Liver (tissue), 9 donors: ENCODE results near the gene C9orf85. TPM values are rescaled to one million over a fixed set of nuclear protein-coding genes. Genes with fewer than 3 reads are reported as not detected.

Experiments used
- DNase-seq: peaks from one replicate; pipeline ENCODE4 v3.0.0-alpha.2; 2017; ENCODE audit warnings: low spot score
- H3K27ac ChIP-seq, 2 donors: one replicate each; pipeline ENCODE4 v1.7.0; 2013; ENCODE audit warnings: inconsistent platforms in 2 of 2, low read length in 2 of 2, control low read depth in 1 of 2, low read depth in 1 of 2, mild to moderate bottlenecking in 1 of 2
- H3K27me3 ChIP-seq, 4 donors: one replicate each; pipeline versions ENCODE4 v1.6.1 to v1.7.0; 2013; ENCODE audit warnings: low read length in 3 of 4, inconsistent platforms in 1 of 4, mild to moderate bottlenecking in 1 of 4, moderate library complexity in 1 of 4; ENCODE audit not compliant: control insufficient read depth in 4 of 4, insufficient read depth in 4 of 4
- H3K36me3 ChIP-seq, 4 donors: one replicate each; pipeline versions ENCODE4 v1.6.1 to v1.7.0; 2013; ENCODE audit warnings: low read length in 3 of 4, mild to moderate bottlenecking in 3 of 4, low read depth in 1 of 4, moderate library complexity in 1 of 4; ENCODE audit not compliant: control insufficient read depth in 4 of 4, insufficient read depth in 3 of 4
- H3K4me1 ChIP-seq, 4 donors: one replicate each; pipeline versions ENCODE4 v1.6.1 to v1.7.0; 2013; ENCODE audit warnings: low read length in 3 of 4, mild to moderate bottlenecking in 3 of 4, moderate library complexity in 1 of 4; ENCODE audit not compliant: control insufficient read depth in 4 of 4, insufficient read depth in 4 of 4
- H3K4me3 ChIP-seq, 3 donors: one replicate each; pipeline versions ENCODE4 v1.6.1 to v1.7.0; 2013; ENCODE audit warnings: low read length in 3 of 3, control low read depth in 1 of 3, low read depth in 1 of 3, mild to moderate bottlenecking in 1 of 3
- H3K9ac ChIP-seq, 2 donors: one replicate each; pipeline ENCODE4 v1.7.0; 2013; ENCODE audit warnings: low read length in 2 of 2, mild to moderate bottlenecking in 2 of 2, moderate library complexity in 2 of 2, control low read depth in 1 of 2, low read depth in 1 of 2
- H3K9me3 ChIP-seq, 4 donors: one replicate each; pipeline versions ENCODE4 v1.6.1 to v1.7.0; 2013; ENCODE audit warnings: low read length in 3 of 4; ENCODE audit not compliant: control insufficient read depth in 4 of 4
- EGR1 ChIP-seq, 2 donors: IDR thresholded peaks; 2 replicates each; pipeline ENCODE4 v1.6.1; 2016 to 2018; ENCODE audit warnings: antibody characterized with exemption in 2 of 2, low read depth in 2 of 2
- FOXA1 ChIP-seq: IDR thresholded peaks from 2 replicates; pipeline ENCODE4 v1.6.1; 2016; ENCODE audit warnings: antibody characterized with exemption
- FOXA2 ChIP-seq: IDR thresholded peaks from 2 replicates; pipeline ENCODE4 v1.6.1; 2016; ENCODE audit warnings: antibody characterized with exemption
- GABPA ChIP-seq, 2 donors: IDR thresholded peaks in 1 of 2; conservative IDR thresholded peaks in 1 of 2; 2 replicates each; pipeline ENCODE4 v1.6.1; 2016; ENCODE audit warnings: antibody characterized with exemption in 2 of 2, mild to moderate bottlenecking in 1 of 2, moderate library complexity in 1 of 2
- HNF4A ChIP-seq, 2 donors: conservative IDR thresholded peaks; 2 replicates each; pipeline ENCODE4 v1.6.1; 2016; ENCODE audit warnings: antibody characterized with exemption in 2 of 2, mild to moderate bottlenecking in 2 of 2
- HNF4G ChIP-seq: IDR thresholded peaks from 2 replicates; pipeline ENCODE4 v1.6.1; 2016; ENCODE audit warnings: antibody characterized with exemption
- JUND ChIP-seq, 2 donors: IDR thresholded peaks; 2 replicates each; pipeline ENCODE4 v1.6.1; 2016; ENCODE audit warnings: antibody characterized with exemption in 2 of 2
- NR2F2 ChIP-seq: IDR thresholded peaks from 2 replicates; pipeline ENCODE4 v1.6.1; 2016; ENCODE audit warnings: antibody characterized with exemption
- RAD21 ChIP-seq, 2 donors: IDR thresholded peaks; 2 replicates each; pipeline ENCODE4 v1.6.1; 2016; ENCODE audit warnings: antibody characterized with exemption in 2 of 2, mild to moderate bottlenecking in 2 of 2
- RXRA ChIP-seq, 2 donors: IDR thresholded peaks; 2 replicates each; pipeline ENCODE4 v1.6.1; 2017 to 2018; ENCODE audit warnings: antibody characterized with exemption in 2 of 2, mild to moderate bottlenecking in 1 of 2
- SP1 ChIP-seq: IDR thresholded peaks from 2 replicates; pipeline ENCODE4 v1.6.1; 2018; ENCODE audit warnings: antibody characterized with exemption, mild to moderate bottlenecking
- TAF1 ChIP-seq: conservative IDR thresholded peaks from 2 replicates; pipeline ENCODE4 v1.6.1; 2016; ENCODE audit warnings: antibody characterized with exemption, mild to moderate bottlenecking
- YY1 ChIP-seq: IDR thresholded peaks from 2 replicates; pipeline ENCODE4 v1.6.1; 2016; ENCODE audit warnings: antibody characterized with exemption, mild to moderate bottlenecking
- WGBS: extraction: QIAGEN DNeasy Blood & Tissue Kit; methylation state at CpG from one replicate; pipeline ENCODE4 v1.1.7; 2013; 5-methylcytosine and 5-hydroxymethylcytosine counted together
- polyA plus RNA-seq, 2 donors: library from polyadenylated mRNA; stranded (reverse) in 1 of 2; unstranded in 1 of 2; fragments of 200-250 nt in 1 of 2; fragments of >200 nt in 1 of 2; fragmentation: Nextera tagmentation in 1 of 2; extraction: Ambion mirVana in 1 of 2; gene quantifications; one replicate each; pipeline versions ENCODE4 v1.2.1 to v1.2.3, GENCODE V29; 2013 to 2015
- total RNA-seq, 2 donors: library from RNA; depleted of rRNA; stranded (reverse); fragments of >200 nt; gene quantifications; one replicate each; pipeline ENCODE4 v1.2.3, GENCODE V29; 2014
- TF ChIP-seq, protein P1 (sequence below): IDR thresholded peaks from 2 replicates; pipeline ENCODE4 v1.6.1; 2016; ENCODE audit warnings: antibody characterized with exemption
- TF ChIP-seq, protein P2 (sequence below): IDR thresholded peaks from 2 replicates; pipeline ENCODE4 v1.6.1; 2016; ENCODE audit warnings: antibody characterized with exemption
- TF ChIP-seq, protein P3 (sequence below): IDR thresholded peaks from 2 replicates; pipeline ENCODE4 v1.6.1; 2016; ENCODE audit warnings: antibody characterized with exemption, mild to moderate bottlenecking
- TF ChIP-seq, protein P4 (sequence below): IDR thresholded peaks from 2 replicates; pipeline ENCODE4 v1.6.1; 2016; ENCODE audit warnings: antibody characterized with exemption
- TF ChIP-seq, protein P5 (sequence below): fragments of 150-350 bp; IDR thresholded peaks from 2 replicates; pipeline ENCODE4 v1.5.1; 2017; ENCODE audit warnings: improper control_type of control experiment, low read depth, low read length; ENCODE audit not compliant: missing input control
- donor health status: healthy.
- donor health status: healthy.
- donor health status: healthy.
- donor health status: healthy.
- donor health status: healthy.

C9orf85 gene, protein sequence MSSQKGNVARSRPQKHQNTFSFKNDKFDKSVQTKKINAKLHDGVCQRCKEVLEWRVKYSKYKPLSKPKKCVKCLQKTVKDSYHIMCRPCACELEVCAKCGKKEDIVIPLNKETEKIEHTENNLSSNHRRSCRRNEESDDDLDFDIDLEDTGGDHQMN
- total RNA-seq (1 to 10 TPM; 3.9 to 6.6 TPM), polyA plus RNA-seq (1 to 10 TPM; 3.6 to 3.8 TPM)

DNA sequence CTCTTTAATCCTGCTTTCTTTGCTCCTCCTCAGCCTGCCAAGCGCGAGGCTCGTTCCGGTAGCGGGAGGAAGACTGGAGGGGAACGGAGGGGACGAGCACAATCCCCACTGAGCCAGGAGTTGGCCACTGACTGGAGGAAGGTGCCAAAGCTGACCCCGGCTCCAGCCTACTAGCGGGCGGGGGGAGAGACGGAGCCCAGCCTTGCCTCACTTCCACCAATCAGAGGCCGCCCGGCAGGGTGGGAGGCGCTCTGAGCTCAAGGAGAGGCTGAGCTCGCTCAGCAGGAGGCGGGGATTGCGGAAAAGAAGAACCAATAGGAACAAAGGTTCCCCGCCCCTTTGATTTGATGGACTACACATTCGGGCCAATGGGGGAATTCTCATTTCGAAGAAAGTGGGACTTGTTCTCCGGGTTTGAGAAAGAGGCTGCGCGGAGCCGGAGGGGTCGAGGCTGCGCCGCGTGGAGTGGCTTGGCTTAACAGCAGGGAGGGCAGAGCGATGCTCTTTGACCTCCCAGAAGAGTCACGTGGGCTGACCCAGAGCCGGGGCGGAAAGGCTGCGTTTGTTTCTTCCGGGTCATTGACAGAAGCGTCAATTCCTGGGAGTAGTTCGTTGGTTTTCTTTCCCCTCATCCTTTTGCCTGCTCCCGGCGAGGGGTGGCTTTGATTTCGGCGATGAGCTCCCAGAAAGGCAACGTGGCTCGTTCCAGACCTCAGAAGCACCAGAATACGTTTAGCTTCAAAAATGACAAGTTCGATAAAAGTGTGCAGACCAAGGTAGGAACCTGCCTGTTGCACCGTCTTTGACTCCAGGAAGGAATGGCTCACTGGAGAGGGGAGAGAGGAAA lies at the start of gene C9orf85, which contains the start of gene ABHD17B:
C9orf85 (plus strand) TSS at position 579 of the 847 bp plus-strand sequence; CDS start at position 675, 96 bp downstream.
ABHD17B (minus strand) TSS at position 133 of the 847 bp plus-strand sequence. CDS start 36,113 bp downstream, outside the sequence.
- peak; percentile 97 for DNase-seq
- H3K4me3 ChIP-seq: peak within 1 kb of the TSS; percentile 92 to 97 (median 97)
- H3K27ac ChIP-seq: peak within 1 kb of the TSS; percentile 88 to 98
- TF ChIP-seq TAF1 (peak; percentile 98), EGR1 (IDR thresholded peaks at IDR 0.05; ENCODE audit: low read depth in 2 of 2) (no peak), FOXA2 (no peak), HNF4A (conservative IDR thresholded peaks at IDR 0.05) (peak in 1 of 2 donors; percentile 51), RAD21 (IDR thresholded peaks at IDR 0.05) (peak; percentile 9 to 20), RXRA (IDR thresholded peaks at IDR 0.05) (peak; percentile 79 to 88), NR2F2 (peak; percentile 94), YY1 (peak; percentile 65), JUND (IDR thresholded peaks at IDR 0.05) (peak in 1 of 2 donors; percentile 65), SP1 (peak; percentile 94), FOXA1 (no peak), GABPA (IDR thresholded peaks at IDR 0.05 in 1 of 2, conservative IDR thresholded peaks at IDR 0.05 in 1 of 2) (peak; percentile 72 to 91), HNF4G (peak; percentile 20)
- TF ChIP-seq, protein P1, sequence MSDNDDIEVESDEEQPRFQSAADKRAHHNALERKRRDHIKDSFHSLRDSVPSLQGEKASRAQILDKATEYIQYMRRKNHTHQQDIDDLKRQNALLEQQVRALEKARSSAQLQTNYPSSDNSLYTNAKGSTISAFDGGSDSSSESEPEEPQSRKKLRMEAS: peak; percentile 98
- TF ChIP-seq, protein P2, sequence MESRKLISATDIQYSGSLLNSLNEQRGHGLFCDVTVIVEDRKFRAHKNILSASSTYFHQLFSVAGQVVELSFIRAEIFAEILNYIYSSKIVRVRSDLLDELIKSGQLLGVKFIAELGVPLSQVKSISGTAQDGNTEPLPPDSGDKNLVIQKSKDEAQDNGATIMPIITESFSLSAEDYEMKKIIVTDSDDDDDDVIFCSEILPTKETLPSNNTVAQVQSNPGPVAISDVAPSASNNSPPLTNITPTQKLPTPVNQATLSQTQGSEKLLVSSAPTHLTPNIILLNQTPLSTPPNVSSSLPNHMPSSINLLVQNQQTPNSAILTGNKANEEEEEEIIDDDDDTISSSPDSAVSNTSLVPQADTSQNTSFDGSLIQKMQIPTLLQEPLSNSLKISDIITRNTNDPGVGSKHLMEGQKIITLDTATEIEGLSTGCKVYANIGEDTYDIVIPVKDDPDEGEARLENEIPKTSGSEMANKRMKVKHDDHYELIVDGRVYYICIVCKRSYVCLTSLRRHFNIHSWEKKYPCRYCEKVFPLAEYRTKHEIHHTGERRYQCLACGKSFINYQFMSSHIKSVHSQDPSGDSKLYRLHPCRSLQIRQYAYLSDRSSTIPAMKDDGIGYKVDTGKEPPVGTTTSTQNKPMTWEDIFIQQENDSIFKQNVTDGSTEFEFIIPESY: no peak
- TF ChIP-seq, protein P3, sequence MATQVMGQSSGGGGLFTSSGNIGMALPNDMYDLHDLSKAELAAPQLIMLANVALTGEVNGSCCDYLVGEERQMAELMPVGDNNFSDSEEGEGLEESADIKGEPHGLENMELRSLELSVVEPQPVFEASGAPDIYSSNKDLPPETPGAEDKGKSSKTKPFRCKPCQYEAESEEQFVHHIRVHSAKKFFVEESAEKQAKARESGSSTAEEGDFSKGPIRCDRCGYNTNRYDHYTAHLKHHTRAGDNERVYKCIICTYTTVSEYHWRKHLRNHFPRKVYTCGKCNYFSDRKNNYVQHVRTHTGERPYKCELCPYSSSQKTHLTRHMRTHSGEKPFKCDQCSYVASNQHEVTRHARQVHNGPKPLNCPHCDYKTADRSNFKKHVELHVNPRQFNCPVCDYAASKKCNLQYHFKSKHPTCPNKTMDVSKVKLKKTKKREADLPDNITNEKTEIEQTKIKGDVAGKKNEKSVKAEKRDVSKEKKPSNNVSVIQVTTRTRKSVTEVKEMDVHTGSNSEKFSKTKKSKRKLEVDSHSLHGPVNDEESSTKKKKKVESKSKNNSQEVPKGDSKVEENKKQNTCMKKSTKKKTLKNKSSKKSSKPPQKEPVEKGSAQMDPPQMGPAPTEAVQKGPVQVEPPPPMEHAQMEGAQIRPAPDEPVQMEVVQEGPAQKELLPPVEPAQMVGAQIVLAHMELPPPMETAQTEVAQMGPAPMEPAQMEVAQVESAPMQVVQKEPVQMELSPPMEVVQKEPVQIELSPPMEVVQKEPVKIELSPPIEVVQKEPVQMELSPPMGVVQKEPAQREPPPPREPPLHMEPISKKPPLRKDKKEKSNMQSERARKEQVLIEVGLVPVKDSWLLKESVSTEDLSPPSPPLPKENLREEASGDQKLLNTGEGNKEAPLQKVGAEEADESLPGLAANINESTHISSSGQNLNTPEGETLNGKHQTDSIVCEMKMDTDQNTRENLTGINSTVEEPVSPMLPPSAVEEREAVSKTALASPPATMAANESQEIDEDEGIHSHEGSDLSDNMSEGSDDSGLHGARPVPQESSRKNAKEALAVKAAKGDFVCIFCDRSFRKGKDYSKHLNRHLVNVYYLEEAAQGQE: peak; percentile 94
- TF ChIP-seq, protein P4, sequence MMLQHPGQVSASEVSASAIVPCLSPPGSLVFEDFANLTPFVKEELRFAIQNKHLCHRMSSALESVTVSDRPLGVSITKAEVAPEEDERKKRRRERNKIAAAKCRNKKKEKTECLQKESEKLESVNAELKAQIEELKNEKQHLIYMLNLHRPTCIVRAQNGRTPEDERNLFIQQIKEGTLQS: peak; percentile 56
- TF ChIP-seq, protein P5, sequence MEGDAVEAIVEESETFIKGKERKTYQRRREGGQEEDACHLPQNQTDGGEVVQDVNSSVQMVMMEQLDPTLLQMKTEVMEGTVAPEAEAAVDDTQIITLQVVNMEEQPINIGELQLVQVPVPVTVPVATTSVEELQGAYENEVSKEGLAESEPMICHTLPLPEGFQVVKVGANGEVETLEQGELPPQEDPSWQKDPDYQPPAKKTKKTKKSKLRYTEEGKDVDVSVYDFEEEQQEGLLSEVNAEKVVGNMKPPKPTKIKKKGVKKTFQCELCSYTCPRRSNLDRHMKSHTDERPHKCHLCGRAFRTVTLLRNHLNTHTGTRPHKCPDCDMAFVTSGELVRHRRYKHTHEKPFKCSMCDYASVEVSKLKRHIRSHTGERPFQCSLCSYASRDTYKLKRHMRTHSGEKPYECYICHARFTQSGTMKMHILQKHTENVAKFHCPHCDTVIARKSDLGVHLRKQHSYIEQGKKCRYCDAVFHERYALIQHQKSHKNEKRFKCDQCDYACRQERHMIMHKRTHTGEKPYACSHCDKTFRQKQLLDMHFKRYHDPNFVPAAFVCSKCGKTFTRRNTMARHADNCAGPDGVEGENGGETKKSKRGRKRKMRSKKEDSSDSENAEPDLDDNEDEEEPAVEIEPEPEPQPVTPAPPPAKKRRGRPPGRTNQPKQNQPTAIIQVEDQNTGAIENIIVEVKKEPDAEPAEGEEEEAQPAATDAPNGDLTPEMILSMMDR: no peak
- H3K36me3 ChIP-seq: no peaks in the 10 kb centered on the region
- under 1% methylated on average over 45 of the region's 45 CpGs for WGBS
- H3K9ac ChIP-seq: peak within 1 kb of the TSS; percentile 73 to 96
- no peaks in the 10 kb centered on the region for H3K9me3 ChIP-seq
- peaks cover 4 to 34% (median 14%) of the 10 kb centered on the region in 4 donors for H3K4me1 ChIP-seq
- H3K27me3 ChIP-seq: no peaks in the 10 kb centered on the region
